OCI-LY1 (cell line): Measurements from ENCODE around the gene BCAR3.

Experiments used
- CTCF ChIP-seq: fragments of 200-600 bp; sonication (generic), shearing (Covaris generic); IDR thresholded peaks from 2 replicates; pipeline ENCODE4 v1.5.1; 2017; ENCODE audit warnings: mild to moderate bottlenecking, antibody characterized with exemption, low read length, moderate library complexity, mixed read lengths
- EZH2 ChIP-seq: fragments of 200-600 bp; sonication (generic), shearing (Covaris generic); IDR thresholded peaks from 2 replicates; pipeline ENCODE4 v1.8.0; 2017; ENCODE audit warnings: borderline replicate concordance, mixed run types, mild to moderate bottlenecking, antibody characterized with exemption, low read length, moderate library complexity, mixed read lengths

- TF ChIP-seq CTCF (no peak), EZH2 (no peak)
Measured at GRCh38 chr1:93638981-93639380, 42.7 kb downstream of the BCAR3 start.
